WTC11 (cell line): Measurements from ENCODE around the gene FOXS1. TPM values are rescaled to one million over a fixed set of nuclear protein-coding genes. Genes with fewer than 3 reads are reported as not detected.

Experiments
- ATAC-seq: fragments of 200-7000 bp; cut with Tn5 transposase; 2 replicates; pipeline ENCODE4 v1.10.0; 2021; ENCODE audit warnings: mild to moderate bottlenecking, moderate library complexity
- CTCF ChIA-PET: fragments of 300-600 bp; sonication (Branson Sonifier 250); formaldehyde crosslinking; loops from one replicate; lab custom pipeline; 2021; ENCODE audit warnings: antibody characterized with exemption; lab: Charles Lee
- POLR2A ChIA-PET: fragments of 350-600 bp; sonication (Branson Sonifier 250); formaldehyde crosslinking; loops from one replicate; lab custom pipeline; 2021; ENCODE audit warnings: antibody characterized with exemption; lab: Charles Lee
- DNase-seq: peaks from one replicate; pipeline ENCODE4 v3.0.0; 2021; ENCODE audit warnings: low spot score
- H3K27ac Mint-ChIP-seq: 2 replicates; pipeline ENCODE4 v1.8.0; 2021; ENCODE audit warnings: mixed read lengths
- H3K27me3 Mint-ChIP-seq: 2 replicates; pipeline ENCODE4 v1.8.0; 2021; ENCODE audit warnings: low read depth, mild to moderate bottlenecking, moderate library complexity, mixed read lengths
- H3K36me3 Mint-ChIP-seq: 2 replicates; pipeline ENCODE4 v1.8.0; 2021; ENCODE audit warnings: mixed read lengths
- H3K4me1 Mint-ChIP-seq: 2 replicates; pipeline ENCODE4 v1.8.0; 2022; ENCODE audit warnings: mixed read lengths
- H3K4me3 Mint-ChIP-seq: 2 replicates; pipeline ENCODE4 v1.8.0; 2021; ENCODE audit warnings: mild to moderate bottlenecking, moderate library complexity, mixed read lengths
- H3K9me3 Mint-ChIP-seq: 2 replicates; pipeline ENCODE4 v1.8.0; 2021; ENCODE audit warnings: mixed read lengths
- ATF1 ChIP-seq: sonication (generic); formaldehyde crosslinking; IDR thresholded peaks from 2 replicates; pipeline ENCODE4 v1.8.1; 2023; ENCODE audit warnings: mild to moderate bottlenecking, moderate library complexity, missing genetic modification reagents
- ESRRA ChIP-seq: sonication (generic); formaldehyde crosslinking; IDR thresholded peaks from 2 replicates; pipeline ENCODE4 v1.8.1; 2022; ENCODE audit warnings: mild to moderate bottlenecking, missing genetic modification reagents, borderline replicate concordance
- FOXJ3 ChIP-seq: sonication (generic); formaldehyde crosslinking; IDR thresholded peaks from 2 replicates; pipeline ENCODE4 v1.9.0; 2021; ENCODE audit warnings: missing genetic modification reagents, mild to moderate bottlenecking, borderline replicate concordance
- FOXP1 ChIP-seq: sonication (generic); formaldehyde crosslinking; IDR thresholded peaks from 2 replicates; pipeline ENCODE4 v1.8.0; 2022; ENCODE audit warnings: missing genetic modification reagents, mild to moderate bottlenecking, moderate library complexity, borderline replicate concordance
- FOXP4 ChIP-seq: sonication (generic); formaldehyde crosslinking; IDR thresholded peaks from 2 replicates; pipeline ENCODE4 v1.8.0; 2022; ENCODE audit warnings: mild to moderate bottlenecking, missing genetic modification reagents
- GRHL2 ChIP-seq: fragments of 250-450 bp; sonication (Bioruptor Pico); IDR thresholded peaks from 2 replicates; pipeline ENCODE4 v1.8.0; 2022; ENCODE audit warnings: mild to moderate bottlenecking, moderate library complexity; ENCODE audit not compliant: insufficient replicate concordance, severe bottlenecking
- NFATC4 ChIP-seq: fragments of 250-450 bp; sonication (Bioruptor Pico); IDR thresholded peaks from 2 replicates; pipeline ENCODE4 v1.9.0; 2021; ENCODE audit warnings: mild to moderate bottlenecking
- NFYB ChIP-seq: sonication (generic); formaldehyde crosslinking; conservative IDR thresholded peaks from 2 replicates; pipeline ENCODE4 v1.8.0; 2022; ENCODE audit warnings: low read depth, missing genetic modification reagents
- PRRX2 ChIP-seq: fragments of 250-450 bp; sonication (Bioruptor Pico); IDR thresholded peaks from 2 replicates; pipeline ENCODE4 v1.8.0; 2021; ENCODE audit warnings: mild to moderate bottlenecking
- TEAD4 ChIP-seq: sonication (generic); formaldehyde crosslinking; IDR thresholded peaks from 2 replicates; pipeline ENCODE4 v1.8.0; 2022; ENCODE audit warnings: mild to moderate bottlenecking, missing genetic modification reagents
- ZBTB21 ChIP-seq: sonication (generic); formaldehyde crosslinking; IDR thresholded peaks from 2 replicates; pipeline ENCODE4 v1.8.1; 2023; ENCODE audit warnings: mild to moderate bottlenecking, missing genetic modification reagents, borderline replicate concordance
- ZNF121 ChIP-seq: sonication (generic); formaldehyde crosslinking; IDR thresholded peaks from 2 replicates; pipeline ENCODE4 v1.8.0; 2023; ENCODE audit warnings: missing genetic modification reagents
- ZNF138 ChIP-seq: sonication (generic); formaldehyde crosslinking; conservative IDR thresholded peaks from 2 replicates; pipeline ENCODE4 v1.8.1; 2022; ENCODE audit warnings: mild to moderate bottlenecking, moderate library complexity, missing genetic modification reagents
- total RNA-seq: library from RNA; stranded (reverse); gene quantifications from 3 replicates; pipeline ENCODE4 v1.2.3, GENCODE V29; 2021
- TF ChIP-seq, protein P1 (sequence below): sonication (generic); formaldehyde crosslinking; IDR thresholded peaks from 2 replicates; pipeline ENCODE4 v1.8.1; 2022; ENCODE audit warnings: low read depth, mild to moderate bottlenecking, moderate library complexity, missing genetic modification reagents, borderline replicate concordance
- TF ChIP-seq, protein P2 (sequence below): sonication (generic); formaldehyde crosslinking; IDR thresholded peaks from 2 replicates; pipeline ENCODE4 v1.8.1; 2022; ENCODE audit warnings: low read depth, missing genetic modification reagents, borderline replicate concordance
- TF ChIP-seq, protein P3 (sequence below): sonication (generic); formaldehyde crosslinking; IDR thresholded peaks from 2 replicates; pipeline ENCODE4 v1.8.1; 2023; ENCODE audit warnings: mild to moderate bottlenecking, moderate library complexity, missing genetic modification reagents
- TF ChIP-seq, protein P4 (sequence below): sonication (generic); formaldehyde crosslinking; IDR thresholded peaks from 2 replicates; pipeline ENCODE4 v1.8.1; 2023; ENCODE audit warnings: mild to moderate bottlenecking, missing genetic modification reagents
- TF ChIP-seq, protein P5 (sequence below): sonication (generic); formaldehyde crosslinking; IDR thresholded peaks from 2 replicates; pipeline ENCODE4 v1.8.1; 2022; ENCODE audit warnings: missing genetic modification reagents, borderline replicate concordance
- TF ChIP-seq, protein P6 (sequence below): sonication (generic); formaldehyde crosslinking; IDR thresholded peaks from 2 replicates; pipeline ENCODE4 v1.8.1; 2023; ENCODE audit warnings: mild to moderate bottlenecking, missing genetic modification reagents, moderate library complexity
- TF ChIP-seq, protein P7 (sequence below): fragments of 250-450 bp; sonication (Bioruptor Pico); IDR thresholded peaks from 2 replicates; pipeline ENCODE4 v1.8.0; 2021; ENCODE audit warnings: mild to moderate bottlenecking
- TF ChIP-seq, protein P8 (sequence below): sonication (generic); formaldehyde crosslinking; conservative IDR thresholded peaks from 2 replicates; pipeline ENCODE4 v1.8.1; 2023; ENCODE audit warnings: mild to moderate bottlenecking, low read depth, missing genetic modification reagents, moderate library complexity

Gene FOXS1
- total RNA-seq, 1 experiment from 2014 or later = not detected

- TF ChIP-seq, protein P1, sequence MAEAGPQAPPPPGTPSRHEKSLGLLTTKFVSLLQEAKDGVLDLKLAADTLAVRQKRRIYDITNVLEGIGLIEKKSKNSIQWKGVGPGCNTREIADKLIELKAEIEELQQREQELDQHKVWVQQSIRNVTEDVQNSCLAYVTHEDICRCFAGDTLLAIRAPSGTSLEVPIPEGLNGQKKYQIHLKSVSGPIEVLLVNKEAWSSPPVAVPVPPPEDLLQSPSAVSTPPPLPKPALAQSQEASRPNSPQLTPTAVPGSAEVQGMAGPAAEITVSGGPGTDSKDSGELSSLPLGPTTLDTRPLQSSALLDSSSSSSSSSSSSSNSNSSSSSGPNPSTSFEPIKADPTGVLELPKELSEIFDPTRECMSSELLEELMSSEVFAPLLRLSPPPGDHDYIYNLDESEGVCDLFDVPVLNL (CRISPR knock-in tag) = no peak
- TF ChIP-seq NFATC4 (CRISPR knock-in tag) = no peak
- TF ChIP-seq ZNF138 = no peak
- no peak for TF ChIP-seq GRHL2 (CRISPR knock-in tag)
- TF ChIP-seq, protein P2, sequence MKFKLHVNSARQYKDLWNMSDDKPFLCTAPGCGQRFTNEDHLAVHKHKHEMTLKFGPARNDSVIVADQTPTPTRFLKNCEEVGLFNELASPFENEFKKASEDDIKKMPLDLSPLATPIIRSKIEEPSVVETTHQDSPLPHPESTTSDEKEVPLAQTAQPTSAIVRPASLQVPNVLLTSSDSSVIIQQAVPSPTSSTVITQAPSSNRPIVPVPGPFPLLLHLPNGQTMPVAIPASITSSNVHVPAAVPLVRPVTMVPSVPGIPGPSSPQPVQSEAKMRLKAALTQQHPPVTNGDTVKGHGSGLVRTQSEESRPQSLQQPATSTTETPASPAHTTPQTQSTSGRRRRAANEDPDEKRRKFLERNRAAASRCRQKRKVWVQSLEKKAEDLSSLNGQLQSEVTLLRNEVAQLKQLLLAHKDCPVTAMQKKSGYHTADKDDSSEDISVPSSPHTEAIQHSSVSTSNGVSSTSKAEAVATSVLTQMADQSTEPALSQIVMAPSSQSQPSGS = no peak
- TF ChIP-seq ZBTB21 = no peak
- TF ChIP-seq, protein P3, sequence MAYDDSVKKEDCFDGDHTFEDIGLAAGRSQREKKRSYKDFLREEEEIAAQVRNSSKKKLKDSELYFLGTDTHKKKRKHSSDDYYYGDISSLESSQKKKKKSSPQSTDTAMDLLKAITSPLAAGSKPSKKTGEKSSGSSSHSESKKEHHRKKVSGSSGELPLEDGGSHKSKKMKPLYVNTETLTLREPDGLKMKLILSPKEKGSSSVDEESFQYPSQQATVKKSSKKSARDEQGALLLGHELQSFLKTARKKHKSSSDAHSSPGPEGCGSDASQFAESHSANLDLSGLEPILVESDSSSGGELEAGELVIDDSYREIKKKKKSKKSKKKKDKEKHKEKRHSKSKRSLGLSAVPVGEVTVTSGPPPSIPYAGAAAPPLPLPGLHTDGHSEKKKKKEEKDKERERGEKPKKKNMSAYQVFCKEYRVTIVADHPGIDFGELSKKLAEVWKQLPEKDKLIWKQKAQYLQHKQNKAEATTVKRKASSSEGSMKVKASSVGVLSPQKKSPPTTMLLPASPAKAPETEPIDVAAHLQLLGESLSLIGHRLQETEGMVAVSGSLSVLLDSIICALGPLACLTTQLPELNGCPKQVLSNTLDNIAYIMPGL (CRISPR knock-in tag) = no peak
- no peak for TF ChIP-seq FOXJ3 (CRISPR knock-in tag)
- no peak for TF ChIP-seq ATF1
- TF ChIP-seq FOXP1 (CRISPR knock-in tag) = no peak
- TF ChIP-seq TEAD4 (CRISPR knock-in tag) = no peak
- TF ChIP-seq, protein P4, sequence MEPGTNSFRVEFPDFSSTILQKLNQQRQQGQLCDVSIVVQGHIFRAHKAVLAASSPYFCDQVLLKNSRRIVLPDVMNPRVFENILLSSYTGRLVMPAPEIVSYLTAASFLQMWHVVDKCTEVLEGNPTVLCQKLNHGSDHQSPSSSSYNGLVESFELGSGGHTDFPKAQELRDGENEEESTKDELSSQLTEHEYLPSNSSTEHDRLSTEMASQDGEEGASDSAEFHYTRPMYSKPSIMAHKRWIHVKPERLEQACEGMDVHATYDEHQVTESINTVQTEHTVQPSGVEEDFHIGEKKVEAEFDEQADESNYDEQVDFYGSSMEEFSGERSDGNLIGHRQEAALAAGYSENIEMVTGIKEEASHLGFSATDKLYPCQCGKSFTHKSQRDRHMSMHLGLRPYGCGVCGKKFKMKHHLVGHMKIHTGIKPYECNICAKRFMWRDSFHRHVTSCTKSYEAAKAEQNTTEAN (CRISPR knock-in tag) = no peak
These were observed 27.0 kb upstream of the FOXS1 start (continued) for GRCh38 chr20:31872406-31872805.

DNA sequence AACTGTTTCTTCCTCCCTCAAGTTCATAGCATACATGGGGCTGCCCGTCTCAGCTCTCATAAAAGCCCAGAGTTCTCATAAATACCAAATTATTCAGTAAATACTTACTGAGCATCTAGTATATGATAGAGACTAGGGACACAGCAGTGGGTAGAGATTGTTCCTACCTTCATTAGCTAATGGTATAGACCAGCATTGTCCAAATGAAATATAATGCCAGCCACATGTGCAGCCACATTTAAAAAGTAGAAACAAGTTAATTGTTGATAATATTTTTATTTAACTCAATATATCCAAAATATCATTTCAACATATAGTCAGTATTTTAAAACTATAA is 26.2 kb upstream of the FOXS1 start:
- H3K27ac Mint-ChIP-seq = no peak overlapping the region
- ATAC-seq (no peak), DNase-seq (no peak)
- H3K4me3 Mint-ChIP-seq = no peak overlapping the region
- no peaks in the 10 kb centered on the region for H3K36me3 Mint-ChIP-seq
- H3K27me3 Mint-ChIP-seq = peaks cover 57% of the 10 kb centered on the region
- ChIA-PET POLR2A (interaction anchor here (0.9 kb wide), 1 partner anchor 96 kb away, joined by 3 read pairs; the partner anchor contains the start of gene XKR7), CTCF (interaction anchor here (0.7 to 2.2 kb wide), 7 partner anchors 8 to 146 kb away, joined by 3 to 22 read pairs (median 6); partner anchors contain the start of gene PDRG1)
- H3K4me1 Mint-ChIP-seq = peaks cover 14% of the 10 kb centered on the region
- TF ChIP-seq, protein P5, sequence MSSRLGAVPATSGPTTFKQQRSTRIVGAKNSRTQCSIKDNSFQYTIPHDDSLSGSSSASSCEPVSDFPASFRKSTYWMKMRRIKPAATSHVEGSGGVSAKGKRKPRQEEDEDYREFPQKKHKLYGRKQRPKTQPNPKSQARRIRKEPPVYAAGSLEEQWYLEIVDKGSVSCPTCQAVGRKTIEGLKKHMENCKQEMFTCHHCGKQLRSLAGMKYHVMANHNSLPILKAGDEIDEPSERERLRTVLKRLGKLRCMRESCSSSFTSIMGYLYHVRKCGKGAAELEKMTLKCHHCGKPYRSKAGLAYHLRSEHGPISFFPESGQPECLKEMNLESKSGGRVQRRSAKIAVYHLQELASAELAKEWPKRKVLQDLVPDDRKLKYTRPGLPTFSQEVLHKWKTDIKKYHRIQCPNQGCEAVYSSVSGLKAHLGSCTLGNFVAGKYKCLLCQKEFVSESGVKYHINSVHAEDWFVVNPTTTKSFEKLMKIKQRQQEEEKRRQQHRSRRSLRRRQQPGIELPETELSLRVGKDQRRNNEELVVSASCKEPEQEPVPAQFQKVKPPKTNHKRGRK (CRISPR knock-in tag) = no peak
- TF ChIP-seq, protein P6, sequence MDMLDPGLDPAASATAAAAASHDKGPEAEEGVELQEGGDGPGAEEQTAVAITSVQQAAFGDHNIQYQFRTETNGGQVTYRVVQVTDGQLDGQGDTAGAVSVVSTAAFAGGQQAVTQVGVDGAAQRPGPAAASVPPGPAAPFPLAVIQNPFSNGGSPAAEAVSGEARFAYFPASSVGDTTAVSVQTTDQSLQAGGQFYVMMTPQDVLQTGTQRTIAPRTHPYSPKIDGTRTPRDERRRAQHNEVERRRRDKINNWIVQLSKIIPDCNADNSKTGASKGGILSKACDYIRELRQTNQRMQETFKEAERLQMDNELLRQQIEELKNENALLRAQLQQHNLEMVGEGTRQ (CRISPR knock-in tag) = no peak
- TF ChIP-seq ESRRA (CRISPR knock-in tag) = no peak
- TF ChIP-seq ZNF121 (CRISPR knock-in tag) = no peak
- TF ChIP-seq, protein P7, sequence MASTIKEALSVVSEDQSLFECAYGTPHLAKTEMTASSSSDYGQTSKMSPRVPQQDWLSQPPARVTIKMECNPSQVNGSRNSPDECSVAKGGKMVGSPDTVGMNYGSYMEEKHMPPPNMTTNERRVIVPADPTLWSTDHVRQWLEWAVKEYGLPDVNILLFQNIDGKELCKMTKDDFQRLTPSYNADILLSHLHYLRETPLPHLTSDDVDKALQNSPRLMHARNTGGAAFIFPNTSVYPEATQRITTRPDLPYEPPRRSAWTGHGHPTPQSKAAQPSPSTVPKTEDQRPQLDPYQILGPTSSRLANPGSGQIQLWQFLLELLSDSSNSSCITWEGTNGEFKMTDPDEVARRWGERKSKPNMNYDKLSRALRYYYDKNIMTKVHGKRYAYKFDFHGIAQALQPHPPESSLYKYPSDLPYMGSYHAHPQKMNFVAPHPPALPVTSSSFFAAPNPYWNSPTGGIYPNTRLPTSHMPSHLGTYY (CRISPR knock-in tag) = no peak
- no peak for TF ChIP-seq NFYB (CRISPR knock-in tag)
- no peak for TF ChIP-seq FOXP4
- TF ChIP-seq, protein P8, sequence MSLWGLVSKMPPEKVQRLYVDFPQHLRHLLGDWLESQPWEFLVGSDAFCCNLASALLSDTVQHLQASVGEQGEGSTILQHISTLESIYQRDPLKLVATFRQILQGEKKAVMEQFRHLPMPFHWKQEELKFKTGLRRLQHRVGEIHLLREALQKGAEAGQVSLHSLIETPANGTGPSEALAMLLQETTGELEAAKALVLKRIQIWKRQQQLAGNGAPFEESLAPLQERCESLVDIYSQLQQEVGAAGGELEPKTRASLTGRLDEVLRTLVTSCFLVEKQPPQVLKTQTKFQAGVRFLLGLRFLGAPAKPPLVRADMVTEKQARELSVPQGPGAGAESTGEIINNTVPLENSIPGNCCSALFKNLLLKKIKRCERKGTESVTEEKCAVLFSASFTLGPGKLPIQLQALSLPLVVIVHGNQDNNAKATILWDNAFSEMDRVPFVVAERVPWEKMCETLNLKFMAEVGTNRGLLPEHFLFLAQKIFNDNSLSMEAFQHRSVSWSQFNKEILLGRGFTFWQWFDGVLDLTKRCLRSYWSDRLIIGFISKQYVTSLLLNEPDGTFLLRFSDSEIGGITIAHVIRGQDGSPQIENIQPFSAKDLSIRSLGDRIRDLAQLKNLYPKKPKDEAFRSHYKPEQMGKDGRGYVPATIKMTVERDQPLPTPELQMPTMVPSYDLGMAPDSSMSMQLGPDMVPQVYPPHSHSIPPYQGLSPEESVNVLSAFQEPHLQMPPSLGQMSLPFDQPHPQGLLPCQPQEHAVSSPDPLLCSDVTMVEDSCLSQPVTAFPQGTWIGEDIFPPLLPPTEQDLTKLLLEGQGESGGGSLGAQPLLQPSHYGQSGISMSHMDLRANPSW (CRISPR knock-in tag) = no peak
- no peak for TF ChIP-seq PRRX2 (CRISPR knock-in tag)
- no peaks in the 10 kb centered on the region for H3K9me3 Mint-ChIP-seq
